B cell (primary cell): ENCODE measurements around the gene BCL2.

Experiments
- EZH2 ChIP-seq: IDR thresholded peaks from 2 replicates; pipeline ENCODE4 v1.6.1; 2012; ENCODE audit warnings: borderline replicate concordance, low read depth, mild to moderate bottlenecking, moderate library complexity, low read length; ENCODE audit not compliant: insufficient read depth, poor library complexity, severe bottlenecking
- TF ChIP-seq, protein P1 (sequence below): fragments of 200-600 bp; IDR thresholded peaks from one replicate; pipeline ENCODE4 v1.8.0; 2022; ENCODE audit warnings: antibody characterized with exemption, mild to moderate bottlenecking

DNA sequence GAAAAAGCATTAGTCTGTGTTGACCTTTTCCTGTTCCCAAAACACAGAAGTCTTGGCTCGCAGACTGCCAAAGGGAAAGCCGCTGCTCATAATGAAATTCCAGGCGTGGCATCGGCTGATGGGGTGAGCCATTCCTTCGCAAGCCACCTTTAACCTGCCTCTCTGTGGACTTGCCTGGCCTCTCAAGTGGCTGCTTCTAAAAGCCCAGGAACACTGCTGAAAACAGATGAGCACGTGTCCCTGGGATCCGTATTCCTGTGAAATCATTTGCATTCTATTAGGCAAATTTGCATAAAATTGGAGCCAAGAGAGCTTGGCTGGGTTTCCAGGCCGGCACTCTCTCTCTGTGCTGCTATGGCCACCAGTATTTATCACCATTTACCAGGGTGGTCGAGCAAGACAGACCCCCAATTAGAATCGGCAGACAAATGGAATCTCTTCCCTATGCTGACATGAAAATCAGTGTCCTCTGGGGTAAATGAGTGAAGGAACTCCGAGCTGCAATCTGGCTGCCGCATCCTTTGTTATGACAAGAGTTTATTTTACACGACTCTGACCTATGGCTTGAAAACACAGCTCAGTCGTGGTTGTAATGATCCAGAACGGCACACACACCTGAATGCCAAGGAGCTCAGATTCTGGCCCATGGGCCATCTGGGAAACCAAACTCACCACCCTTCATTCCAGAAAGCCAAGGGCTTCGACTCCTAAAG is 21.7 kb downstream of the BCL2 start:
- TF ChIP-seq, protein P1, sequence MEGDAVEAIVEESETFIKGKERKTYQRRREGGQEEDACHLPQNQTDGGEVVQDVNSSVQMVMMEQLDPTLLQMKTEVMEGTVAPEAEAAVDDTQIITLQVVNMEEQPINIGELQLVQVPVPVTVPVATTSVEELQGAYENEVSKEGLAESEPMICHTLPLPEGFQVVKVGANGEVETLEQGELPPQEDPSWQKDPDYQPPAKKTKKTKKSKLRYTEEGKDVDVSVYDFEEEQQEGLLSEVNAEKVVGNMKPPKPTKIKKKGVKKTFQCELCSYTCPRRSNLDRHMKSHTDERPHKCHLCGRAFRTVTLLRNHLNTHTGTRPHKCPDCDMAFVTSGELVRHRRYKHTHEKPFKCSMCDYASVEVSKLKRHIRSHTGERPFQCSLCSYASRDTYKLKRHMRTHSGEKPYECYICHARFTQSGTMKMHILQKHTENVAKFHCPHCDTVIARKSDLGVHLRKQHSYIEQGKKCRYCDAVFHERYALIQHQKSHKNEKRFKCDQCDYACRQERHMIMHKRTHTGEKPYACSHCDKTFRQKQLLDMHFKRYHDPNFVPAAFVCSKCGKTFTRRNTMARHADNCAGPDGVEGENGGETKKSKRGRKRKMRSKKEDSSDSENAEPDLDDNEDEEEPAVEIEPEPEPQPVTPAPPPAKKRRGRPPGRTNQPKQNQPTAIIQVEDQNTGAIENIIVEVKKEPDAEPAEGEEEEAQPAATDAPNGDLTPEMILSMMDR: no peak
- no peak for TF ChIP-seq EZH2
